ENCODE measurements around the gene NTN1. TPM values are rescaled to one million over a fixed set of nuclear protein-coding genes. Genes with fewer than 3 reads are reported as not detected.

Gene NTN1
- total RNA-seq, 1 donor, result 0.36 TPM

GRCh38 chr17:9291912-9292560, 270.7 kb downstream of the NTN1 start:
- no peaks in the 10 kb centered on the region for H4K20me1 ChIP-seq (ENCODE audit: insufficient read depth, low read length)
- peaks cover 6% of the 10 kb centered on the region for H3K4me1 ChIP-seq (ENCODE audit: insufficient read depth, low read length)
- H3K27ac ChIP-seq (ENCODE audit: low read depth, low read length), result no peak overlapping the region

GRCh38 chr17:9292561-9292941, 271.2 kb downstream of the NTN1 start:
- H3K4me1 ChIP-seq (ENCODE audit: insufficient read depth, low read length), result peaks cover 6% of the 10 kb centered on the region
- H3K36me3 ChIP-seq (ENCODE audit: insufficient read depth, low read length), result no peaks in the 10 kb centered on the region
- H3K4me2 ChIP-seq (ENCODE audit: insufficient read depth, low read length), result no peak overlapping the region
- no peaks in the 10 kb centered on the region for H4K20me1 ChIP-seq (ENCODE audit: insufficient read depth, low read length)
- no peaks in the 10 kb centered on the region for H3K9me3 ChIP-seq (ENCODE audit: low read depth, low read length)
- no peak overlapping the region for H2AFZ ChIP-seq (ENCODE audit: low read length)
- no peak for DNase-seq (ENCODE audit: insufficient read length, low spot score, missing footprints)
- H3K27ac ChIP-seq (ENCODE audit: low read depth, low read length), result no peak overlapping the region
- no peak for TF ChIP-seq CTCF (IDR thresholded peaks at IDR 0.05; ENCODE audit: extremely low read depth, low read depth, low read length)
- H3K27me3 ChIP-seq (ENCODE audit: insufficient read depth, low read length), result no peaks in the 10 kb centered on the region
- H3K79me2 ChIP-seq (ENCODE audit: insufficient read depth, low read length), result no peaks in the 10 kb centered on the region
- no peak overlapping the region for H3K4me3 ChIP-seq (ENCODE audit: insufficient read depth, low read length)

More at GRCh38 chr17:9291912-9292560, 270.7 kb downstream of the NTN1 start:
- TF ChIP-seq CTCF (IDR thresholded peaks at IDR 0.05; ENCODE audit: extremely low read depth, low read depth, low read length), result peak; percentile 56
- peak; percentile 87 for DNase-seq (ENCODE audit: insufficient read length, low spot score, missing footprints)
- Histone ChIP-seq H3K27me3 (ENCODE audit: insufficient read depth, low read length) (no peaks in the 10 kb centered on the region), H3K9me3 (ENCODE audit: low read depth, low read length) (no peaks in the 10 kb centered on the region), H3K79me2 (ENCODE audit: insufficient read depth, low read length) (no peaks in the 10 kb centered on the region), H3K4me3 (ENCODE audit: insufficient read depth, low read length) (no peak overlapping the region), H2AFZ (ENCODE audit: low read length) (no peak overlapping the region), H3K36me3 (ENCODE audit: insufficient read depth, low read length) (no peaks in the 10 kb centered on the region), H3K4me2 (ENCODE audit: insufficient read depth, low read length) (no peak overlapping the region)

Small RNA genes within 50 kb of the gene (small RNA-seq; reads per million reads assigned to genes)
- not detected for gene AC005695.3

Other genes starting within 250 kb of the NTN1 start
- not detected in 2 replicates for gene MFSD6L, start 222.1 kb upstream of the NTN1 start, total RNA-seq
- gene PIK3R6, start 153.8 kb upstream of the NTN1 start, total RNA-seq, result not detected in 2 replicates
- gene PIK3R5, start 55.8 kb upstream of the NTN1 start, total RNA-seq, result under 0.01 and 0.36 TPM in 2 replicates